Large intestine (tissue), 3 donors: ENCODE results near the gene CDC42BPB. TPM values are rescaled to one million over a fixed set of nuclear protein-coding genes. Genes with fewer than 3 reads are reported as not detected.

ENCODE experiments used
- DNase-seq, 2 donors: peaks; one replicate each; pipeline versions ENCODE4 v3.0.0 to v3.0.0-alpha.2; 2013
- H3K27ac ChIP-seq: one replicate; pipeline ENCODE4 v1.5.1; 2013; ENCODE audit warnings: low read length
- H3K27me3 ChIP-seq: 2 replicates; pipeline ENCODE4 v1.6.1; 2013; ENCODE audit warnings: low read length; ENCODE audit not compliant: control insufficient read depth, insufficient read depth
- H3K36me3 ChIP-seq: 2 replicates; pipeline ENCODE4 v1.6.1; 2013; ENCODE audit warnings: low read length; ENCODE audit not compliant: control insufficient read depth, insufficient read depth
- H3K4me1 ChIP-seq: one replicate; pipeline ENCODE4 v1.6.1; 2013; ENCODE audit warnings: low read length; ENCODE audit not compliant: control insufficient read depth, insufficient read depth
- H3K4me3 ChIP-seq: one replicate; pipeline ENCODE4 v1.5.1; 2013; ENCODE audit warnings: low read length
- H3K9me3 ChIP-seq: one replicate; pipeline ENCODE4 v1.6.1; 2013; ENCODE audit warnings: mild to moderate bottlenecking, low read depth, low read length, moderate library complexity; ENCODE audit not compliant: control insufficient read depth
- WGBS: methylation state at CpG from one replicate; pipeline ENCODE4 v1.1.5; 2013; ENCODE audit warnings: low lambda C conversion rate; ENCODE audit not compliant: insufficient coverage; 5-methylcytosine and 5-hydroxymethylcytosine counted together
- polyA plus RNA-seq: library from polyadenylated mRNA; unstranded; fragments of 120-200 nt; gene quantifications from one replicate; pipeline ENCODE4 v1.2.1, GENCODE V29; 2013

The CDC42BPB gene
- polyA plus RNA-seq, 1 donor, result 72.5 TPM

DNA sequence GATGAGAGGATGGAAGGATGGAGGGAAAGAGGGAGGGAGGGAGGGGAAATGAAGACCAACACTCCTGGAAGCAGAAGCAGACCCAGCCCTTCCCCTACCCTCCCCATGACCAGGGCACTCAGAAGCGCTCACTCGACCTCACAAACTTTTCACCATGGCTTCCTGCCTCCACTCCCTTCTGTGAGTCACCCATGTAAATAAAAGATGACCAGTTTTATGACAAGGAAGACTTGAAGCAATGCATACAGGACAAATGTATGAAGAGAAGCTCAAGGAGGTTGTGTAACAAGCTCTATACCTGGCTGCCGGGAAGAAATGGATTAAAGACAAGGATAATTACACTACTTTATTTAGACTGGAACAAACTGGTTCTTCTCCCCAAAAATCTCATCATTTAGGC is 63.8 kb downstream of the CDC42BPB start:
- no CpG with 5 or more reads among the region's 3 CpGs for WGBS
- no peaks in the 10 kb centered on the region for H3K27me3 ChIP-seq
- H3K4me3 ChIP-seq, result no peak overlapping the region
- peaks cover 14% of the 10 kb centered on the region for H3K4me1 ChIP-seq
- DNase-seq, result peak; percentile 70 to 86
- peaks cover 57% of the 10 kb centered on the region for H3K36me3 ChIP-seq
- H3K27ac ChIP-seq, result peak overlapping the region; percentile 85
- peaks cover 4% of the 10 kb centered on the region for H3K9me3 ChIP-seq

DNA sequence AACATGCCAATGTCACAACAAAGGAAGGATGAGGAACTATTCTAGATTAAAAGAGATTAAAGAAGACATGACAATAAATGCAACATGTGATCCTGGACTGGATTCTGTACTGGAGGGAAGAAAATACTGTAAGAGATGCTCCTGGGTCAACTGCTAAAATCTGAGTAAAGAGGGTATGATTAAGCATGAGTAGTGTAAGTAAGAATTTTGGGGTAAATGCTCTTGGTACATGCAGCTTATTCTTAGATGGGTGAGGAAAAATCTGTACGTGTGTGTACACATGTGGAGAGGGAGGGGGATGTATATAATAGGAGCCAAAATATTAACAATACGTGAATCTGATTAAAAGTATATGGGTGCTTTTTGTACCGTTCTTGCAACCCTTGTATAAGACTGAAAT is 66.0 kb downstream of the CDC42BPB start:
- DNase-seq, result no peak
- Histone ChIP-seq H3K9me3 (peaks cover 17% of the 10 kb centered on the region), H3K36me3 (peaks cover 62% of the 10 kb centered on the region), H3K4me1 (peaks cover 14% of the 10 kb centered on the region), H3K27ac (no peak overlapping the region), H3K4me3 (no peak overlapping the region), H3K27me3 (no peaks in the 10 kb centered on the region)
- WGBS, result 94% methylated on average over 3 of the region's 3 CpGs

DNA sequence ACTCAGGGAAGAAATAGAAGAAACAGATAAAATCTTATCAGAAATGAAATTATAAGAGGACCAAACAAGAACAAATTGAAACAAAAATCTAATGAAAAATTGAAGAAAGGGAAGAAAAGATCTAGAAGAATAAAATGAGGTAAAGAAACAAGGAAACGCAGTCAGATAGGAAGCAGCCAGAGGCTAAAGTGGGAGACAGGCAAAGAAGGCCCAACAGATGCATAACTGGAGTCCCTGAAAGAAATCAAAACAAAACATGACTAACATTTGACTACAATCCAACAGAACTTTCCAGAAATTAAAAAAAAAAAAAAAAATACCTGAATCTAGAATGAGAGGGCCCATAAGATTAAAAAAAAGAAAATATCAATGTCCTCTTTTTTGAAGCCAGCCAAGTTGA is 69.3 kb downstream of the CDC42BPB start:
- 100% methylated on average over 1 of the region's 1 CpG for WGBS
- no peak for DNase-seq
- peaks cover 79% of the 10 kb centered on the region for H3K36me3 ChIP-seq
- no peaks in the 10 kb centered on the region for H3K27me3 ChIP-seq
- H3K4me1 ChIP-seq, result peaks cover 1% of the 10 kb centered on the region
- H3K9me3 ChIP-seq, result peaks cover 17% of the 10 kb centered on the region
- H3K4me3 ChIP-seq, result no peak overlapping the region
- no peak overlapping the region for H3K27ac ChIP-seq

DNA sequence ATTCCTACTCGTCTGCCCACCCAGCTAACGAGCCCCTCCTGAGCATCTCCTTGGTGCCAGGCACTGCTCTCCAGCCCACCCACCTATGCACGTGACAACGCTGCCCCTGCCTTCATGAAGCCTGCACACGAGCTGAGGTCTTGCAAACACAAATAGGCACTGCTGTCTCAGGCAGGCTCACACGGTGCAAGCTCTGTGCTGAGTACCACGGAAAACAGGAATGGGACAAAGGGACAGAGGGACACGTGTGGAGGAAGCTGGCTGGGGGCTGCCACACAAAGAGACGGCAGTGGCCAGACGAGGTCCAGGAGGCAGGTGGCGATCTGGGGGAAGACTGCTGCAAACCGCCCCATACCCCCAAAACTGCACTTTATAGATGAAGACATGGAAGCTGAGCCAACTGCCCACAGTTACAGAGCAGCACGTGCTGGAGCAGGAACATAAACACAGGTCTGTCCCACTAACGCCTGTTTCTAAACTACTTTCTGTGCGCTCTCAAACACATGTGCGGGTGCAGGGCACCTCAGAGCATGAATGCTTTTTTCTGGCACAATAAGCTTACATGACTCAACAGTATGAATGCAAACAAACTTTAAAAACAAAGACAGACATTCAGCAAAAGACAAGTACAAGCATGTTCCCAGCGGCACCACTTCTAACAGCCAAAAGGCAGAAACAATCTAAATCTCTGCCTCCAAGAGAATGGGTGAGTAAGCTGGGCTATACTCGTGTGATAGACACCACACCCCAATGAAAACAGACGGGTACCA is 70.4 kb downstream of the CDC42BPB start:
- Histone ChIP-seq H3K9me3 (peaks cover 17% of the 10 kb centered on the region), H3K27me3 (no peaks in the 10 kb centered on the region), H3K36me3 (peaks cover 76% of the 10 kb centered on the region), H3K4me1 (no peaks in the 10 kb centered on the region), H3K27ac (no peak overlapping the region), H3K4me3 (no peak overlapping the region)
- 100% methylated on average over 3 of the region's 19 CpGs for WGBS
- DNase-seq, result no peak

DNA sequence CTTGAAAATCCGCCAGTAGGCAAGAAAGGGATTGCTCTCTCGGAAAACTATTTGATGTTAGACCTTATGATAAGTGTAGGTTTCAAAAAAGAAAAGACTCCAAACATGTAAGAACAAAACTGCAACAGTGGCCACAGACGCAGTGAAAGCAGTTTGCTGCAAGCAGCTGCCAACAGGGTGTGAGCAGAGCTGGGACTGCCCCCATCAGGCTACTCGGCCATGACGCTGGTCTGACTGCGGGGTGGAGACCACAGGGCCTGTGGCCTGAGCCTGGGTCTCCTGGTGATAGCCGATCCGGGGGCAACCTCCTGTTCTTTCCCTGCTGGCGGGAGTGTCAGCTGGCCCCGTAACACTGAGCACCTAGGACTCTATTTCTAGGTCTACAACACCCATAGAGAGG is 71.7 kb downstream of the CDC42BPB start:
- peaks cover 80% of the 10 kb centered on the region for H3K36me3 ChIP-seq
- no peak for DNase-seq

DNA sequence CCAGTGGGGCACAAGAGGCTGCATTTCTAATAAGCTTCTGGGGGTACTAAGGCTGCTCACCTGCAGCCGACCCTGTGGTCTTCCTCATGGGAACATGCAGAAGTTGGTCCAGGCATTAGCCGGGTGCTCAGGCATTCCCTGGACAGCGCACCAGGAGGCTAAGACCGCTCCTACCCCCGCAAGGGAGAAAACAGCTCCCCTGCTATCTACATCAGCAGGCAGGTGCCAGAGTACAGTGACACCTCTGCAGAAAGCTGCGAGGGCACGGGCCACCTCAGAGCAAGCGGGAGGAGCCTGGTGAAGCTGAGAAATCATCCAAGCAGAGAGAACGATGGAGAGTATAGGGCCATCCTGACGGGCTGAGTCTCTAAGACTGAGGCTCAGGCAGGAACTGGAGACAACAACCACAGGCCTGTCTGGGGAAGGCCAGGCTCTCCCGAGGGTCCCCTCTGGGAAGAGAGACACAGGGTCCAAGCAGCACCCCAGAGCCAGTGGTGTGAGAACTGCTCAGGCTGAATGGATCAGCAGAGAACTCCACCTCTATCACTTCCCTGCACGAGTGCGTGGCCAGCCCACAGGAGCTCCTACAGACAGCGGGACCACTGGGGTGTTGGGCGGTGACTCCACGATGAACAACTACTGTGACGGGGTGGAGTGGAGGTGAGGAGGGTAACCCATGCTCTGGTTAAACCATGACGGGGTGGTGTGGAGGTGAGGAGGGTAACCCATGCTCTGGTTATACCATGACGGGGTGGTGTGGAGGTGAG is 72.8 kb downstream of the CDC42BPB start:
- H3K9me3 ChIP-seq, result peaks cover 17% of the 10 kb centered on the region
- peaks cover 81% of the 10 kb centered on the region for H3K36me3 ChIP-seq
- no peak overlapping the region for H3K27ac ChIP-seq
- no peak overlapping the region for H3K4me3 ChIP-seq
- H3K4me1 ChIP-seq, result no peaks in the 10 kb centered on the region
- 100% methylated on average over 1 of the region's 19 CpGs for WGBS
- no peak for DNase-seq
- no peaks in the 10 kb centered on the region for H3K27me3 ChIP-seq

More for the DNA sequence above, 71.7 kb downstream of the CDC42BPB start:
- no peaks in the 10 kb centered on the region for H3K27me3 ChIP-seq
- no peaks in the 10 kb centered on the region for H3K4me1 ChIP-seq
- WGBS, result no CpG with 5 or more reads among the region's 10 CpGs
- peaks cover 17% of the 10 kb centered on the region for H3K9me3 ChIP-seq
- no peak overlapping the region for H3K4me3 ChIP-seq
- H3K27ac ChIP-seq, result no peak overlapping the region

DNA sequence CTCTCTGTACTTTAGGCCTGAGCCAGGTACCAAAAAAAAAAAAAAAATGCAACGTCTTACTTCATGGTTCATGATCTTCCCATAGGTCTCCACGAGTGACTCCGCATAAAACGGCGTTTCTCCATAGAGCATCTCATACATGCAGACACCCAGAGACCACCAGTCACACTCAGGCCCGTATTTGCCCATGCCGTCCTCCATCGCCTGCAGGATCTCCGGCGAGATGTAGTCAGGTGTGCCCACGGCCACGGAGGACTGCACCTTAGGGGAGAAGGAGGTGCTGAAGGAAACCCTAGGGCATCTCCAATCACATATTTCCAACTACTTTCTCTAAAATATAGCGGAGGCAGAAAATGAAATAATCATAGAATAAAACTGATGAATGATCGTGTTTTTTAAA is 73.9 kb downstream of the CDC42BPB start:
- DNase-seq, result no peak
- Histone ChIP-seq H3K36me3 (peaks cover 88% of the 10 kb centered on the region), H3K4me1 (no peaks in the 10 kb centered on the region), H3K27ac (no peak overlapping the region), H3K4me3 (no peak overlapping the region), H3K9me3 (peaks cover 12% of the 10 kb centered on the region), H3K27me3 (no peaks in the 10 kb centered on the region)
- no CpG with 5 or more reads among the region's 14 CpGs for WGBS

DNA sequence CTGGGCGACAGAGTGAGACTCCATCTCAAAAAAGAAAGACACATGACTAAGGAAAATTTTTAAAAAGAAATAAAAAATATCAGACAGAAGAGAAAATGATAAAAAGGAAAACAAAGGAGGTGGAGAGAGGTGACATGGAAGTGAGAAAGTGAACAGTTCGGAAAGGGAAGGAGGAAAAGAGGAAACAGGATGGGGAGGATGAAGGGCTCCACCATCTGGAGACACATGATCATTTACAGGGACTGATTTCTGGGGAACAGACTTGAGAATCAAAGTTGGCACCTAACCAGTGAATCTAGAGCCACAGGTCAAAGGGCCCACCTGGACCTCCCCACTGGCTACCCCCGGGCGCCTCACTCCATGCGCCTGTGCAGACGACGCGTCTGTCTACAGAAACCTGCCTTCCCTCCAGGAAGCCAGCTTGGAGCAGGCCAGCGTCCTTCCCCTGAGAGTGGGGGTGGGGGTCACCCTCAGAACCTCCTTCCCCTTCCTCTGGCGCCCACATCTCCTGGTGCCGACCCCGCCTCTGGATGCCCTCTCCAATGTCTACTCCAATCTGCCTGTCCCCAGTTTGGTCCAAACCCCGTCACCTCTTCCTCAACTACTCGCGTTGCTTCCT is 74.4 kb downstream of the CDC42BPB start:
- Histone ChIP-seq H3K36me3 (peaks cover 91% of the 10 kb centered on the region), H3K27ac (no peak overlapping the region), H3K9me3 (peaks cover 7% of the 10 kb centered on the region), H3K4me3 (no peak overlapping the region), H3K4me1 (no peaks in the 10 kb centered on the region), H3K27me3 (no peaks in the 10 kb centered on the region)
- no peak for DNase-seq
- 100% methylated on average over 3 of the region's 15 CpGs for WGBS

DNA sequence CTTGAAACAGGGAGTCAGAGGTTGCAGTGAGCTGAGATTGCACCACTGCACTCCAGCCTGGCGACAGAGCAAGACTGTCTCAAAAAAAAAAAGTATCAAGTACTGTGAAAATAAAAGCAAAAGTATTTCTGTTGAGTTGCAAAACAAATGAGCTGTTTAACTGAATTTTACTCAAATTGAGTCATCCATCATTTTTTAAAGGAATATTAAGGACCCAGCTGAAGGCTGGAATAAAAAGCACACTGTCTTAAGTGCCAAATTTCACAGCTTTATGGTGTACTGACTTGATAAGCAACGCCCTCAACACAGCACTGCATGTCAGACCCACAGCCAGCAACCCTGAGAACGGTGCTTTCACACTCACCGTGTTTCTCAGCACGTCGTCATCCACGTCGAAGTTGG is 76.9 kb downstream of the CDC42BPB start:
- no peak for DNase-seq
- H3K9me3 ChIP-seq, result no peaks in the 10 kb centered on the region
- no peak overlapping the region for H3K4me3 ChIP-seq
- no peaks in the 10 kb centered on the region for H3K4me1 ChIP-seq
- WGBS, result no CpG with 5 or more reads among the region's 8 CpGs
- no peaks in the 10 kb centered on the region for H3K27me3 ChIP-seq
- H3K27ac ChIP-seq, result no peak overlapping the region
- peaks cover 91% of the 10 kb centered on the region for H3K36me3 ChIP-seq

DNA sequence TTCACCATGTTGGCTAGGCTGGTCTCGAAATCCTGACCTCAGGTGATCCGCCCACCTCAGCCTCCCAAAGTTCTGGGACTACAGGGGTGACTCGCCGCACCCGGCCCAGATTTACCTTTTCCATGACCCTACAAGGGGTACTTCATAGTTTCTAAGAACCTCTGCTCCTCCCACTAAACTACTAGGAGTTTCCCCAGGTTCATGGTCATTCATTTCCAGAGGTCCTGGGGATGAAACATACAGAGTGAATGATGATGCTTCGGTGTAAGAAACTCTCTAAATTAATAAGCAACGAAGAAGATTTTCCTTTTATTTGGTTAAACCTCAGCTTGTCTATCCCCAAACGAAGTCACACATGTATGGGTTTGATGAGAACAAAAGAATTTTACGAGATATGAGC is 77.9 kb downstream of the CDC42BPB start:
- H3K4me3 ChIP-seq, result no peak overlapping the region
- H3K27me3 ChIP-seq, result no peaks in the 10 kb centered on the region
- no peak overlapping the region for H3K27ac ChIP-seq
- no peaks in the 10 kb centered on the region for H3K4me1 ChIP-seq
- 100% methylated on average over 2 of the region's 9 CpGs for WGBS
- no peak for DNase-seq
- no peaks in the 10 kb centered on the region for H3K9me3 ChIP-seq
- H3K36me3 ChIP-seq, result peaks cover 88% of the 10 kb centered on the region
